K562 (cell line): ENCODE data around the gene IPO11. TPM values are rescaled to one million over a fixed set of nuclear protein-coding genes. Genes with fewer than 3 reads are reported as not detected.

Experiments
- ATAC-seq: fragments of 200-7000 bp; cut with Tn5 transposase; 3 replicates; pipeline ENCODE4 v1.9.1; 2020; ENCODE audit warnings: moderate library complexity
- BruUV-seq: library from RNA; stranded (reverse); fragments of 400-500 nt; replicated peaks from 2 replicates; lab custom pipeline; 2021; lab: Mats Ljungman, UMichigan
- CTCF ChIA-PET: fragments of 300-600 bp; formaldehyde crosslinking; extraction: SDS; loops from one replicate; lab custom pipeline; 2021; ENCODE audit warnings: low intra/inter-chr PET ratio; lab: Yijun Ruan, JAX
- POLR2A ChIA-PET: fragments of 300-600, 350-650 bp; sonication (Branson Sonifier 250); formaldehyde crosslinking; extraction: SDS; loops from one replicate; lab custom pipeline; 2021; ENCODE audit warnings: antibody characterized with exemption, inconsistent platforms; lab: Yijun Ruan, JAX
- DNase-seq, 4 experiments: peaks; one replicate each; pipeline versions ENCODE4 v3.0.0 to v3.0.0-alpha.2; 2011 to 2018; ENCODE audit warnings: low spot score in 3 of 4, mixed read lengths in 3 of 4; ENCODE audit errors: extremely low read depth in 1 of 4
- FAIRE-seq: peaks from 2 replicates; lab custom pipeline; 2011; peaks lifted over from hg19 to GRCh38; lab: Jason Lieb, UNC
- H2AFZ ChIP-seq: 2 replicates; pipeline ENCODE4 v1.6.0; 2011; ENCODE audit warnings: low read depth, low read length, control low read depth, inconsistent platforms
- H3K27ac ChIP-seq: fragments of 200-600 bp; 3 replicates; pipeline ENCODE4 v1.8.0; 2011; ENCODE audit warnings: low read depth, mild to moderate bottlenecking, control low read depth, inconsistent platforms, low read length, moderate library complexity, mixed read lengths; ENCODE audit errors: extremely low read depth
- H3K27me3 ChIP-seq, 2 experiments: fragments of 300-600 bp in 1 of 2; 2 replicates in 1 of 2; 3 replicates in 1 of 2; pipeline versions ENCODE4 v1.6.0 to v1.8.0; 2011; ENCODE audit warnings: inconsistent platforms in 2 of 2, low read length in 2 of 2, mild to moderate bottlenecking in 1 of 2, mixed read lengths in 1 of 2, moderate library complexity in 1 of 2; ENCODE audit not compliant: control insufficient read depth in 2 of 2, insufficient read depth in 2 of 2
- H3K36me3 ChIP-seq: fragments of 300-600 bp; 3 replicates; pipeline ENCODE4 v1.8.0; 2011; ENCODE audit warnings: mild to moderate bottlenecking, low read length, inconsistent platforms; ENCODE audit not compliant: control insufficient read depth, insufficient read depth
- H3K4me1 ChIP-seq, 2 experiments: fragments of 200-600 bp in 1 of 2; replicated peaks in 1 of 2; 2 replicates in 1 of 2; 3 replicates in 1 of 2; pipeline versions ENCODE4 v1.5.1 to v1.8.0; 2011; ENCODE audit warnings: inconsistent platforms in 2 of 2, low read length in 2 of 2, mild to moderate bottlenecking in 1 of 2, mixed read lengths in 1 of 2, moderate library complexity in 1 of 2; ENCODE audit not compliant: control insufficient read depth in 2 of 2, insufficient read depth in 2 of 2
- H3K4me2 ChIP-seq: 2 replicates; pipeline ENCODE4 v1.6.1; 2011; ENCODE audit warnings: low read length, control low read depth, inconsistent platforms, mixed read lengths; ENCODE audit not compliant: insufficient read depth
- H3K4me3 ChIP-seq: fragments of 200-600 bp; sonication (generic), shearing (Covaris generic); 2 replicates; pipeline ENCODE4 v1.5.1; 2016; ENCODE audit warnings: control low read depth, inconsistent platforms
- H3K79me2 ChIP-seq: fragments of 200-600 bp; 3 replicates; pipeline ENCODE4 v1.8.0; 2011; ENCODE audit warnings: low read length, inconsistent platforms; ENCODE audit not compliant: control insufficient read depth, insufficient read depth
- H3K9ac ChIP-seq, 2 experiments: 2 replicates each; pipeline versions ENCODE4 v1.6.0 to v1.6.1; 2011; ENCODE audit warnings: low read depth in 2 of 2, low read length in 2 of 2, control low read depth in 1 of 2, inconsistent platforms in 1 of 2, mild to moderate bottlenecking in 1 of 2, mixed read lengths in 1 of 2; ENCODE audit not compliant: insufficient read depth in 1 of 2
- H3K9me1 ChIP-seq: one replicate; pipeline ENCODE4 v1.6.0; 2011; ENCODE audit warnings: inconsistent platforms, mild to moderate bottlenecking, low read length, moderate library complexity; ENCODE audit not compliant: control insufficient read depth, insufficient read depth
- H3K9me3 ChIP-seq: replicated peaks from 2 replicates; pipeline ENCODE4 v1.5.1; 2011; ENCODE audit warnings: low read depth, low read length, inconsistent platforms; ENCODE audit not compliant: control insufficient read depth, insufficient read depth
- H4K20me1 ChIP-seq: replicated peaks from 2 replicates; pipeline ENCODE4 v1.6.1; 2011; ENCODE audit warnings: low read length, inconsistent platforms, mixed read lengths; ENCODE audit not compliant: control insufficient read depth, insufficient read depth
- CEBPG ChIP-seq, 3 experiments: fragments of 200-800 bp in 1 of 3; sonication (Bioruptor generic) in 1 of 3; sonication (generic) in 1 of 3; formaldehyde crosslinking in 1 of 3; IDR thresholded peaks in 2 of 3; conservative IDR thresholded peaks in 1 of 3; 2 replicates each; pipeline versions ENCODE4 v1.6.1 to v1.8.0; 2016 to 2022; ENCODE audit warnings: missing compliant biosample characterization in 2 of 3, missing genetic modification characterization in 2 of 3, mild to moderate bottlenecking in 1 of 3, missing genetic modification reagents in 1 of 3
- NFE2 ChIP-seq: IDR thresholded peaks from 2 replicates; pipeline ENCODE4 v1.6.1; 2014; ENCODE audit warnings: antibody characterized with exemption, low read depth
- POLR2AphosphoS5 ChIP-seq: IDR thresholded peaks from 2 replicates; pipeline ENCODE4 v1.6.1; 2011; ENCODE audit warnings: mild to moderate bottlenecking, low read depth, low read length, moderate library complexity; ENCODE audit not compliant: control insufficient read depth, insufficient read depth
- PRPF4 ChIP-seq: fragments of 200-400 bp; formaldehyde crosslinking; IDR thresholded peaks from one replicate; pipeline ENCODE4 v1.6.1; 2017; ENCODE audit warnings: low read length, low read depth, mild to moderate bottlenecking; ENCODE audit not compliant: insufficient read depth, poor library complexity, severe bottlenecking
- SRSF3 ChIP-seq: fragments of 200-400 bp; formaldehyde crosslinking; IDR thresholded peaks from 2 replicates; pipeline ENCODE4 v1.6.1; 2016; ENCODE audit warnings: mild to moderate bottlenecking, low read length, moderate library complexity; ENCODE audit not compliant: insufficient read depth
- WHSC1 ChIP-seq: IDR thresholded peaks from one replicate; pipeline ENCODE4 v1.6.1; 2012; ENCODE audit warnings: low read length, control low read depth, inconsistent platforms
- ZBTB7A ChIP-seq: IDR thresholded peaks from 2 replicates; pipeline ENCODE4 v1.6.1; 2011; ENCODE audit warnings: low read depth, mild to moderate bottlenecking, low read length, moderate library complexity, borderline replicate concordance; ENCODE audit not compliant: control insufficient read depth
- ZNF282 ChIP-seq: sonication (generic); formaldehyde crosslinking; IDR thresholded peaks from 2 replicates; pipeline ENCODE4 v1.8.1; 2023; ENCODE audit warnings: missing genetic modification reagents
- ZNF561 ChIP-seq: fragments of 450-650 bp; formaldehyde crosslinking; conservative IDR thresholded peaks from 2 replicates; pipeline ENCODE4 v1.4.0; 2020; ENCODE audit warnings: mild to moderate bottlenecking, moderate library complexity
- WGBS: fragments of 100-300 bp; shearing (Covaris generic); methylation state at CpG from one replicate; pipeline ENCODE4 v1.1.6; 2016; ENCODE audit warnings: low coverage, mixed read lengths; ENCODE audit not compliant: insufficient coverage; ENCODE audit errors: missing lambda C conversion rate; 5-methylcytosine and 5-hydroxymethylcytosine counted together
- in situ Hi-C: fragments of 300-500 bp; cut with MboI; formaldehyde crosslinking; loops from 4 replicates; pipeline ENCODE4 v1.15.0; 2018; ENCODE audit warnings: inconsistent platforms, mixed read lengths
- intact Hi-C: fragments of 100-400 bp; cut with micrococcal nuclease; formaldehyde crosslinking; loops from 2 replicates; pipeline ENCODE4 v1.14.2; 2022
- polyA plus RNA-seq, 8 experiments: library from polyadenylated mRNA; depleted of rRNA in 4 of 8; stranded (reverse) in 5 of 8; unstranded in 3 of 8; fragments of >200 nt; fragmentation: Nextera tagmentation in 2 of 8; fragmentation: Illumina TruSeq in 1 of 8; extraction: Ambion mirVana in 2 of 8; extraction: Trizol in 1 of 8; gene quantifications; 2 replicates each; pipeline versions ENCODE4 v1.2.1 to v1.2.3, GENCODE V29; 2011 to 2014; ENCODE audit warnings: inconsistent platforms in 1 of 8, missing spikeins in 1 of 8
- total RNA-seq, 7 experiments: library from RNA; depleted of rRNA in 6 of 7; stranded (reverse); fragments of >200 nt in 6 of 7; fragmentation: Illumina TruSeq in 2 of 7; extraction: Trizol in 2 of 7; gene quantifications; 2 replicates each; pipeline versions ENCODE4 v1.2.1 to v1.2.3, GENCODE V29; 2011 to 2021; ENCODE audit warnings: low replicate concordance in 1 of 7
- TF ChIP-seq, protein P1 (sequence below): fragments of 250-450 bp; sonication (Bioruptor Pico); IDR thresholded peaks from 2 replicates; pipeline ENCODE4 v1.5.0; 2021; ENCODE audit warnings: mild to moderate bottlenecking, moderate library complexity

The IPO11 gene
- total and polyA plus RNA-seq, 9 of the 15 experiments (the other 6 are each of a cell fraction or from before 2014, with no cell fraction given) = 38.7 to 96.0 (median 70.9) TPM

DNA sequence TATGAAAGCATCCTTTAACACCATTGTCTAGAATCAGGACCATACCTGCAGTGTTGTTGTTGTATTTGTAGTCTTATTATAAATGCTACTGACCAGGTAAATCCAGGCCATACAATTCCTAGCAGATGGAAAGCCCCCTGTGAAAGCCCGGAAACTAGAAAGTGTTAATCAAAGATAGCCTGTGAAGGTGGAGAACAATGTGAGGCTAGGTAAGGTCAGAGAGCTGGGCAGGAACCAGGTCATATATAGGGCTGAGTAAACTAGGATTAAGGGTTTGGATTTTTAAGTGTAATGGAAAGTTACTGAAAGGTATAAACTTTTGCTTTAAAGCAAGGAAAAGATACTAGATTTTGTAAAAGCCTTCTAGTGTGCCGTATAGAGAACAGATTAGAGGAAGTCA is 172.7 kb downstream of the IPO11 start:
- ATAC-seq = peak; percentile 57
- peaks cover 23% of the 10 kb centered on the region for H3K36me3 ChIP-seq
- TF ChIP-seq POLR2AphosphoS5 = no peak
- no peak for TF ChIP-seq WHSC1
- TF ChIP-seq SRSF3 = no peak
- no peak for TF ChIP-seq ZBTB7A
- TF ChIP-seq, protein P1, sequence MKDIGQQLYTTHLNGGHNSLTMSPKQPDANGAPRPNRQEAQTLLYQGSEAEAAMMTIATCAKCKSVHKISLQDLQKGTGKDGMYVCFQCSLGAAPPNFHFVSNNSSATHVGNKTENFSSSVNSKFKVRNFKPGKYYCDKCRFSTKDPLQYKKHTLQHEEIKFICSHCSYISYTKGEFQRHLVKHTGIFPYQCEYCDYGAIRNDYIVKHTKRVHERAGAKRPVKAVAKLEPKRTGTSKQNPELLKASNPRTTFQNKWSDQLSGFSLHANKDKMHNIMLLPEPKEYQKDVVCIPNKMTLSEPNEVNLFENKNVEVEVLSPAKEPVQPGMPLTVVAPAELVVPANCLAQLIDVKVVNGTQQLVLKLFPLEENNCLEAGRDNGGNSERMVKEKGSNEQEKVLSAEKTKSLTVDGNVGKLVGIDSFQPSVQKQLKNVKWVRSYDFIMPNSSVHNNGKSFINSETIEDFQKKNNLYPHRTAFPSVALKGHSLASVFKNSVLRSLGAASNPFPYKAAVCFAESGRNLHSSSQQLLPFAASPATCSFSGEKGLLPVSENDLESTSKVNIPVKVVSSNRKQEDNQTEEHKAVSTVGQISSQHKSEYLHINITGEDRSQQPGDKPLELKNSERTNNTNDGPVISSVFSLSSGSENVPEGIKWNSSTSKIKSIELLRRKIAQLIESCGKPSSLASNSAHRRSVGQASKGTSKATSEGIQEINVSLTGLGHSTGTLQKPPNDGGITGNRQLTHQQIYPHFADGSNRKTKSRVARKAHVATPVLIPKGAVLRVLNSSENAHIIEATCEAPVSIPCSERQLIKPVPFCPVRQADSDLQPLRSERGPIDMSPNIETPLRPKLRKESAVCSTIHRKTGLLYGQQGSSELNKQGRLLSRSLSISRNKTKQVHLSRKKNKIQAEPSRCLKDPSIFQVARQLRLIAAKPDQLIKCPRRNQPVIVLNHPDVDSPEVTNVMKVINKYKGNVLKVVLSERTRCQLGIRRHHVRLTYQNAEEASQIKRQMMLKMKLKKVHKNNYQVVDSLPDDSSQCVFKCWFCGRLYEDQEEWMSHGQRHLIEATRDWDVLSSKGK (CRISPR knock-in tag) = no peak
- TF ChIP-seq NFE2 = no peak
- no peak for TF ChIP-seq ZNF561 (CRISPR knock-in tag)
- TF ChIP-seq ZNF282 = no peak
- no peak for TF ChIP-seq CEBPG (CRISPR knock-in tag; IDR thresholded peaks at IDR 0.05)
- no peak for TF ChIP-seq CEBPG (tag; conservative IDR thresholded peaks at IDR 0.05 in 1 of 2, IDR thresholded peaks at IDR 0.05 in 1 of 2)
- no peak for TF ChIP-seq PRPF4
- H4K20me1 ChIP-seq = no peaks in the 10 kb centered on the region
- FAIRE-seq = no peak
- no peaks in the 10 kb centered on the region for H3K9me3 ChIP-seq
- BruUV-seq = no TSS peak
- H3K27ac ChIP-seq = peak overlapping the region; percentile 37; the same call in 1 of the 3 replicates
- 37% methylated on average over 2 of the region's 2 CpGs for WGBS
- ChIA-PET POLR2A (interaction anchor here (1.0 kb wide), 1 partner anchor 14 kb away, joined by 4 read pairs; no protein-coding TSS in a partner anchor), CTCF (no interaction called here)
- no peak overlapping the region for H3K4me3 ChIP-seq
- no peak overlapping the region for H2AFZ ChIP-seq
- H3K9me1 ChIP-seq = no peaks in the 10 kb centered on the region
- intact Hi-C loops (no loop called here), in situ Hi-C loops (no loop called here)
- H3K9ac ChIP-seq = no peak overlapping the region
- DNase-seq = no peak
- peaks cover 3 to 14% of the 10 kb centered on the region in 2 experiments; a peak in 2 of 5 replicates for H3K4me1 ChIP-seq
- no peak overlapping the region for H3K4me2 ChIP-seq
- H3K27me3 ChIP-seq = no peaks in the 10 kb centered on the region
- no peaks in the 10 kb centered on the region; the same call in 2 of the 3 replicates for H3K79me2 ChIP-seq
